GM04503 (cell line): Measurements from ENCODE around the gene NF2.
"Not testable (repeated sequence)": the region's sequence is repeated elsewhere in the genome, so short reads cannot be mapped to it uniquely, and the experiment has no call there.

ENCODE experiments used
- DNase-seq: peaks from one replicate; pipeline ENCODE4 v3.0.0-alpha.2; 2012; ENCODE audit warnings: low read depth

Gene NF2

GRCh38 chr22:29596408-29596807, 7.0 kb upstream of the NF2 start:
- DNase-seq: no peak

- DNase-seq: not testable (repeated sequence)
Measured at GRCh38 chr22:29597871-29598683, 5.4 kb upstream of the NF2 start.

DNA sequence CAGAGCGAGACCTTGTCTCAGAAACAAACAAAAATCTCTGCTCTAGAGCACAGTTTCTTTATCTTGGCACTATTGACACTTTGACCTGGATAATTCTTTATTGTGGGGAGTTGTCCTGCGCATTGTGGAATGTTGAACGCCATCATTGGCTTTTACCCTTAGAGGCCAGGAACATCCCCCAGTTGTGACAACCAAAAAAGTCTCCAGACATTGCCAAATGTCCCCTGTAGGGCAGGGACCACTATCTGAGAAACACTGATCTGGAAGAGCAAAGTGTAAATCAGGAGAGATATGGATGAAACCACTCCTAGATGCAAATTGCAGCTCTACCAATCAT, 4.8 kb upstream of the NF2 start:
- no peak for DNase-seq

- DNase-seq: no peak
Measured at GRCh38 chr22:29604076-29604360, 585 bp downstream of the NF2 start.

DNA sequence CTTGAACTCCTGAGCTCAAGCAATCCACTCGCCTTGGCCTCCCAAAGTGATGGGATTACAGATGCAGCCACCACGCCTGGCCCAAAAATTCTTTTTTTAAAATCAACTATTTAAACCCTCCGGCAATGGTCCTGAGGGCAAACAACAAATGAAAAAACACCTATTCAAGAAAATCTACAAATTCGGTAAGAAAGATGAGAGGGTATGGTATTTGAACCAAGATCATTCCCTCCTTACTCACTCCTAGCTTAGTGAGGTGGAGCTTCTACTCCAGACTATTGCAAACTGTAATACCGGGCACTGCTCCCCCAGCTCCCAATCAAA, 2.1 kb downstream of the NF2 start:
- DNase-seq: no peak

GRCh38 chr22:29606320-29606719, 2.9 kb downstream of the NF2 start:
- DNase-seq: no peak

DNA sequence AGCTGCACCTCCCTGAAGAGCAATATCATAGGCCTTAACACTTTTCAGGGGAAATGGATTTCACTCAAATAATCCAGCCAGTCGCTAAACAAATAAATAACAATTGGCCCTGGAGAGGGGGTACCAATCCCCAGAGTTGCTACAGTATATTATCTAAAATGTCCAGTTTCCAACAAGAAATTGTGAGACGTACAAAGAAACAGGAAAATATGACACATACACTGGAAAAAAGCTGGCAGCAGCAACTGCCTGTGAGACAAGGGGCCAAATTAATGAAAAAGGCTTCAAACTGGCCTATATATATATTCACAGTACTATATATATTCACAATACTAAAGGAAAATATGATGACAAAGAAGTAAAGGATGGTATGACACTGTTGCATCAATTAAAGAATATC, 4.0 kb downstream of the NF2 start:
- no peak for DNase-seq

DNA sequence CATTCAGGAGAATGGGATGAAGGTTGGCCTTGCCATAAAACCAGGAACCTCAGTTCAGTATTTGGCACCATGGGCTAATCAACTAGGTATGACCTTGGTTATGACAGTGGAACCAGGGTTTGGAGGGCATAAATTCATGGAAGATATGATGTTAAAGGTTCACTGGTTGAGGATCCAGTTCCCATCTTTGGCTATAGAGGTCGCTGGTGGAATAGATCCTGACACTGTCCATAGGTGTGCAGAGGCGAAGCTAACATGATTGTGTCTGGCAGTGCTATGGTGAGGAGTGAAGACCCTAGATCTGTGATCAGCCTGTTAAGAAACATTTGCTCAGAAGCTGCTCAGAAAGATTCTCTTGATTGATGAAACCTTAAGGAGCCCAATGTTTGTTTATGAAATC, 5.7 kb downstream of the NF2 start:
- no peak for DNase-seq

DNA sequence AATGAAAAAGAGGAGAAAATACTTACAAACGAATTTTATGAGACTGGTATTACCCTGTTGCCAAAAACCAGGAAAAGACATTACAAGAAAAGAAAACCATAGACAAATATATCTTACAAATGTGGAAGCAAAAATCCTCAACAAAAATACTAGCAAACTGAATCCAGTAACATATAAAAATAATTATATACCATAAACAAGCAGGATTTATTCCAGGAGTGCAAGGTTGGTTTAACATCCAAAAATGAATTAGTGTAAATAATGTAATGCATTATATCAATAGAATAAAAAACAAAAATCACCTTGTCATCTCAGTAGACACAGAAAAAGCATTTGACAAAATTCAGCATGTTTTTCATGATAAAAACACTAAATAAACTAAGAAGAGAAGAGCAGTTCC, 7.3 kb downstream of the NF2 start:
- DNase-seq: no peak

DNA sequence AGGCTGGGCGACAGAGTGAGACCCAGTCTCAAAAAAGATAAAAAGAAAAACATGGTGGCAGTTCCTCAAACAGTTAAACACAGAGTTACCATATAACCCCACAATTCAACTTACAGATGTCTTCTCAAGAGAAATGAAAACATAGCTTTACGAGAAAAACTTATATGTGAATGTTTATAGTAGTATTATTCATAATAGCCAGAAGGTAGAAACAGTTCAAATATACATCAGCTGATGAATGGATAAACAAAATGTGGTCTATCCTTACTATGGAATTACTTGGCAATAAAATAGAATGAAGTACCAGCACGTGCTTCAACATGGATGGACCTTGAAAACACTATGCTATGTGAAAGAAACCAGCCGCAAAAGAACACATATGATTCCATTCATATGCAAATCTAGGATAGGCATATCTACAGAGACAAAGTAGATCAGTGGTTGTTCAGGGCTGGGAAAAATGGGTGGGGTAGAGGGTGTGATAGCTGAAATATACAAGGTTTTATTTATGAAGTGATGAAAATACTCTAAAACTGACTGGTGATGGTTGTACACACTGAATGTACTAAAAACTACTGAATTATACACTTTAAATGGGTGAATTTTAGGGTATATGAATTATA, 12.4 kb downstream of the NF2 start:
- no peak for DNase-seq

- DNase-seq: no peak
Measured at GRCh38 chr22:29617922-29618629, 14.6 kb downstream of the NF2 start.

DNA sequence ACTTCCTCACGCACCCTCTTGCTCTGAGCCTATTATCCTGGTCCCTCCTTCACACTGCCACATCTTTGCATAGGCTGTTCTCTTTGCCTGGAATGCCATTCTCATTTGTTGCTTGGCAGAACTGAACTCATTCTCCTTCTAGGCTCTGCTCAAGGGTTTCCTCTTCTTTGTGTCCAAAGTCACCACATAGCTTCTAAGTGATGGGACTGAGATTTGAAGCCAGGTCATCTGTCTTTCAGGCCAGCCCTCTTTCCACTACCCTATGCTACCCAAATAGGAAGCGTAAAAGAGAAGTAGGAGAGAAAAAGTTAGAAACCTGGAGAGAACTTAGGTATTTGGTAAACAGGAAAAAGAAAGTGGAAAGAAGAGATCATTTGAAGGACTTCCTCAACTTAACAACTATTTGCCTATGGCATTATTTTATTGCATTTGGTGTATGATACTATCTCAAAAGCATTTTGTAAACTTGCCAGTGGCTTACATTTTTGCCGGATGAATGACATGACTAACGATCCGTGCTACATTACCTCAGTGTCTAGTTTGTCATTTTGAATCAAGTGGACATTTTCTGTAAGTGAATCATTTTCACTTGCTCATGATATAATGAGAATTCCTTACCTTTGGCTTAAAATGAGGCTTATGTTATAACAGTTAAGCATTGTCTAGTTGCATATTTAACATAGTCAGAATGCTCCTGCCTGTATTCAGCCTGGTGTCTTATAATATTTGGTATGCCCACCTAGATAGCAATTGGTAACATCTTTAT, 18.5 kb downstream of the NF2 start:
- peak; percentile 95 for DNase-seq

- no peak for DNase-seq
Measured at GRCh38 chr22:29623059-29623458, 19.6 kb downstream of the NF2 start.

GRCh38 chr22:29623553-29624169, 20.2 kb downstream of the NF2 start:
- DNase-seq: no peak

GRCh38 chr22:29625090-29625825, 21.8 kb downstream of the NF2 start:
- peak; percentile 87 for DNase-seq

GRCh38 chr22:29626497-29627195, 23.2 kb downstream of the NF2 start:
- DNase-seq: peak; percentile 90

GRCh38 chr22:29627196-29627535, 23.7 kb downstream of the NF2 start:
- DNase-seq: no peak

DNA sequence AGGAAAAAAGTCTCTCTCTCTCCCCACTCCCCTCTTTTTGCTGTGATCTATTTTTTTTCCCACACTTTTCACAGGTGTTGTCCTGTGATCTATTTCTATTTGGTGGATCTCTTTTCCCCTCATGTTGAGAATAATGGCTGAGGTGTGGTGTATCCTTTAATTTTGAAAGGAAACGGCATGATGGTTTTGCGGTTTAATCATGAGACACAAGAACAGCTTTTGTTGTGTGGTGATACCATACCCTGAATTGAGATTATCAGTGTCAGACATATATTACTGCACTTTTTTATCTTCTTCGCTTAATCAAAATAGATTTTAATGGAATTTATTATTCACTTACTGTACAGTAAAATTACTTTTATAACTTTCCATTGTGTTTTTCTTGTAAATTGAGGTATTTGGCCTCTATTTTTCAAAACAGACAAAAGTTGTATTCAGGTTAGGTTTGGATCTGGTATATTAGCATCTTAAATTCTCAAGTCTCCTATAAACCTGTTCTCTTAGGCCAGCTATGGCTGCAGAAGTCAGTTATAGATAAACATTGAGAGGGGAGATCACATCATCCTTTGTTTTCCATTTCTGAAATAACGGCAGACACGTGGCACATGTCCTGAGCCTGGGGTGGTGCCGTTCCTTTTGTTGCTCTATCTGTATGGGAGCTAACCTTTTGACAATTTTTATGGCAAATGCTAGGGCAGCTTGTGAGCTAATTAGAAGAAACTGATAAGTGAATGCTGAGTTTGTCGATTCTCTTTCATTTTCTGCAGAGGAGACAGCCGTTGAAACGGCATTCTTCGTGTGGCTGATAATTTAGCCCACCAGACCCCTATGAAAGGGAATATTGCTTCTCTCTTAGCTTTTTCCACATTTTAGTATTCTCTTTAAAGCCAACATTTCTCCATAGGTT, 25.8 kb downstream of the NF2 start:
- no peak for DNase-seq

- DNase-seq: no peak
Measured at GRCh38 chr22:29629903-29630516, 26.6 kb downstream of the NF2 start.

DNA sequence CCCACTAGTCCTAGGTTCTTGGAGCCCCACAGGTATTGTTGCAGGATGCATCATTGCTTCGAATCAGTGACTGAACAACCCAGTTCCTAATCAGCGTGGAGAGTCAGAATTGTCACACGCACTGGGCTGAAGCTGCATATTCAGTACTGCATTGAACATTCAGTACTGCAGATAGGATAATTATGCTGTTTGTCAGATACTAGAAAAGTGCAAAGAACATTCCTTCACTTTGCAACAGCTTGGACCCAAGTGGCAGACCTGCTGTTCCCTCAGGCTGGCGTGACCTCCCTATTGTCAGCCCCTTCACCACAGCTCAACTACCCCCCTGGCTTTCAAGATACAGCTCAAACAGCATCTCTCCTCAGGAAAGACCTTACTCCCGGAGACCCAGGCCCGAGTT, 27.6 kb downstream of the NF2 start:
- no peak for DNase-seq
